HG03139 (cell line): ENCODE data around the gene TRIML1.

ENCODE experiments used
- ATAC-seq: cut with Tn5 transposase; IDR thresholded peaks from one replicate; pipeline ENCODE4 v1.9.1; 2021; ENCODE audit not compliant: unreplicated experiment

The TRIML1 gene

GRCh38 chr4:188139141-188139540 is at the start of gene TRIML1:
Gene TRIML1 (plus strand): TSS chr4:188139441. CDS start chr4:188139559, 118 bp downstream.
- no peak for ATAC-seq

GRCh38 chr4:188092824-188093223 is 46.4 kb upstream of the TRIML1 start:
- ATAC-seq = no peak

- ATAC-seq = no peak
These were observed 32.8 kb upstream of the TRIML1 start for GRCh38 chr4:188106454-188106853.

- no peak for ATAC-seq
These were observed 31.1 kb upstream of the TRIML1 start for GRCh38 chr4:188107931-188108843.

GRCh38 chr4:188109157-188109755 is 30.0 kb upstream of the TRIML1 start, which contains the start of gene TRIML2:
Gene TRIML2 (minus strand): TSS chr4:188109603. CDS start chr4:188105368, 4,235 bp downstream.
- no peak for ATAC-seq

GRCh38 chr4:188110036-188110435 is 29.2 kb upstream of the TRIML1 start:
- ATAC-seq = no peak

- no peak for ATAC-seq
These were observed 28.3 kb upstream of the TRIML1 start for GRCh38 chr4:188110741-188111471.

- ATAC-seq = no peak
These were observed 27.3 kb upstream of the TRIML1 start for GRCh38 chr4:188111955-188112354.

GRCh38 chr4:188113156-188113555 is 26.1 kb upstream of the TRIML1 start:
- no peak for ATAC-seq

- ATAC-seq = no peak
These were observed 21.5 kb upstream of the TRIML1 start for GRCh38 chr4:188117631-188118324.

- ATAC-seq = no peak
These were observed 17.7 kb upstream of the TRIML1 start for GRCh38 chr4:188121530-188121929.

- ATAC-seq = no peak
These were observed 11.9 kb upstream of the TRIML1 start for GRCh38 chr4:188127214-188127874.

GRCh38 chr4:188130355-188130754 is 8.9 kb upstream of the TRIML1 start:
- no peak for ATAC-seq

- no peak for ATAC-seq
These were observed 7.0 kb upstream of the TRIML1 start for GRCh38 chr4:188132232-188132631.

- ATAC-seq = no peak
These were observed 1.0 kb upstream of the TRIML1 start for GRCh38 chr4:188138227-188138626.

GRCh38 chr4:188139671-188140070 is 430 bp downstream of the TRIML1 start:
- ATAC-seq = no peak

GRCh38 chr4:188143731-188144130 is 4.5 kb downstream of the TRIML1 start:
- no peak for ATAC-seq

GRCh38 chr4:188145601-188146000 is 6.4 kb downstream of the TRIML1 start:
- no peak for ATAC-seq

- no peak for ATAC-seq
These were observed 7.4 kb downstream of the TRIML1 start for GRCh38 chr4:188146618-188147017.

- no peak for ATAC-seq
These were observed 7.9 kb downstream of the TRIML1 start for GRCh38 chr4:188147176-188147575.
